NCI-H2227 (cell line): ENCODE data around the gene INPP5A.

Experiments used
- DNase-seq: peaks from one replicate; lab custom pipeline; 2025; ENCODE audit not compliant: unreplicated experiment; lab: John Stamatoyannopoulos, UW

INPP5A gene

DNA sequence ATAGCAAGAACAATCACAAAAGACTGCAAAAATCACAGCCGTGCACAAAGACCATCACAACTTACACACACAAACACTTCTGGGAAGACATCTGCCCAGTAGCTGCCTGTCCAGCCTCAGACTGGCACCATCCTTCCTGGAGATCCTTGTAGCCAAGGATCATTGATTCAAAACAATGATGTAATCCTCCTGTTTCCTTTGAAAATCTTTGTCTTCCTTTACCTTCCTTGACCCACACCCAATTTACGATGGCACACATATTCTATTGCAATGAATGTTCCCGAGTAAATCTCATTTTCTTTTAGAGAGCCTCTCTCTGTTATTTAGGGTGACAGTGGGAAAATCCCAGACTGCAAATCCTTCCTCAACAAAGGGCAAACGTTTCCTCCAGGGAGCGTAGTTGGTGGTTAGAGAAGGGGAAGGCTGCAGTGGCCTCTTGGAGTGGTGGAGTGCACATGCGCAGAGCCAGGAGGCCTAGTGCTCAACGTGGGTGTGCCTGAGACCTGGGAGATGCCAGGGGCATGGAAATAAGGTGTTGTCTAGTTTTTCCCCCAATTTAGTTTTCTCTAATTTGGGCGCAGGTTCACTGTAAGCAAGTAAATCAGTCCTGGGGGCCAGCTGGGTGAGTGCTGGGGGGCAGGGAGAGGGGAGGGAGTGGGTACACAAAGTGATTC, 3.1 kb upstream of the INPP5A start:
- DNase-seq: no peak

DNA sequence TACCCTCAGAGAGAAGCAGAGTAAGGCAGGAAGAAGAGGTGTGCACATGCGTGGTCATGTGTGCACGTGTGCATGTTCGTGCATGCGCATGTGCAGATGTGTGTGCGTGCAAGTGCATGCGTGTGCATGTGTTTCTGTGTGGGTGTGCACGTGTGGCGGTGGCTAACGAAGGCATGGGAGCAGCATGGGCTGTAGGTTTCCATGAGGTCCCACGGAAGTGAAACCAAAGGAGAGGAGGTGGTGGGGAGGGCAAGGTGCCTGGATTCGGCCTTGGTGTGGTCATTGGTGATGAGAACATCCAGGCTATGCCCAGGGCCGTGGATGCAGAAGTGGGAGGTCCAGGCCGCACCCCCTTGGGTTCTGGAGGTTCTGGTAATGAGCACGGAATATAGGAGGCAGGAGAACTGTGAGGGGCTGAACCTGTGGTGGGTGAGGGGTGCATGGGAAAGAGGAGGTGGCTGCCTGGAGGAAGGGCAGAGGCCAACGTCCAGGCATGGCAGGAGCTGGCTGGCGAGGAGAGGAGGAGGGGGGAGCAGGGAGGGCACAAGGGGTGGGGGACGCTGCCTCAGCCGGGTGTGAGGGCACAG, 2.4 kb upstream of the INPP5A start:
- no peak for DNase-seq

DNA sequence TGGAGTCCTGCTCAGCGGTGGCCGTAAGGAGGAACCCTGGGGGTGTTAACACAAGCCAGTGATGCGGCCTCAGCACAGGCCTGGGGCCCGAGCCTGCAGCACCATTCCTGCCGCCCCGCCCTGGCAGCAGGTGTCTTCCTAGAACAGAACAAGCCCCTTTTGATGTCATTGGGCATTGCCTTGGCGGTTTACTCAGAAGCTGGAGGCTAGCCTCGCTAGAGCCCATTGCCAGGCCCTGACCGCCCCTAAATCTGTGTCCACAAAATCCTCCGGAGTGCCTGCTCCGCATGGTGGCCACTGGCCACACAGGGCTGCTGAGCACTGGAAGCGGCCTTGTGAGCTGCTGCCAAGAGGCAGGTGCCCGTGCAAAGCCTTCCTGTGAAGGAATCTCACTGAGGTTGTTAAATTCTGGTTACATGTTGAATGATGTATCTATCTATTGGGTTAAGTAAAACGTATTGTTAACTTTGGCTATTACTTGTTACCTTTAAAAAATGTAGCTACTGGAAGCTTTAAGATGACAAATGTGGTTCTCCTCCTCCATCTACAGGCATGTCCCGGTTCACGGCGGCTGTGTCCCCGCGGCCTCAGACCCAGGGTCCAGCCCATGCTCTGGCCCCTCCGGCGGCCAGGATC, 1.2 kb upstream of the INPP5A start:
- DNase-seq: peak; percentile 39

DNA sequence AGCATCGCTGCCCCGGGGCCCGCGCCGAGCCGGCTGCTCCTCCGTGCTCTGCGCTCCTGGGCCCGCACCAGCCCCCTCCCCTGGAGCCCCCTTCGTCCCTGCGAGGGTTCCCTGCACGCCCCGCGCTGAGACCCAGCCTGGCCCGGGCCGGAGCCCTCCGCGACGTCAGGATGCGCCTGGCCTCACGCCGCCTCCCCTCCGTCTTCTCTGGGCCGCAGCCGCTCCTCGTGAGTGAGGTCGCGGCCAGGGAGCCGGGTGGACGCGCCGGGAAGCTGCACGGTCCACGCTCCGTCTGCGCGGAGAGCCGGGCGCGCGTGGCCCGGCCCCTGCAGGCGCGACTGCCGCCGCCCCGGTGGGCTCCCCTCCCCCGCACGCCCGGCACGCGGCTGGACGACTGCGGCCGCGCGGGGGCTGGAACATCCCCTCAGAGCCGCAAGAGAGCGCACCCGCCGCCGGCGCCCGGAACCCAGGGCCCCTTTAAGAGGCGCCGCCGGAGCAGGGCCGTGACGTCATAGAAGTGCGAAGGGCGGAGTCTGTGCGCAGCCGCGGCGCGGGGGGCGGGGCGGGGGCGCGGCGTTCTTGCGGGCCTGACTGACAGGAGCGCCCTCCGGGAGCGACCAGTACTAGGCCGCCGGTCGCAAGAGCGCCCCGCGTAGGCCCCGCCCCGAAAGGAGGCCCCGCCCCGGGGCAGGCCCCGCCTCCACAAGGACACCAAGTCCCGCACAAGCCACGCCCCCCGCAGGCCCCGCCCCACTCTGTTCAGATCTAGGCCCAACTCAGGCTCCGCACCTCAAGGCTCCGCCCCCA, 507 bp upstream of the INPP5A start:
- DNase-seq: peak; percentile 95

DNA sequence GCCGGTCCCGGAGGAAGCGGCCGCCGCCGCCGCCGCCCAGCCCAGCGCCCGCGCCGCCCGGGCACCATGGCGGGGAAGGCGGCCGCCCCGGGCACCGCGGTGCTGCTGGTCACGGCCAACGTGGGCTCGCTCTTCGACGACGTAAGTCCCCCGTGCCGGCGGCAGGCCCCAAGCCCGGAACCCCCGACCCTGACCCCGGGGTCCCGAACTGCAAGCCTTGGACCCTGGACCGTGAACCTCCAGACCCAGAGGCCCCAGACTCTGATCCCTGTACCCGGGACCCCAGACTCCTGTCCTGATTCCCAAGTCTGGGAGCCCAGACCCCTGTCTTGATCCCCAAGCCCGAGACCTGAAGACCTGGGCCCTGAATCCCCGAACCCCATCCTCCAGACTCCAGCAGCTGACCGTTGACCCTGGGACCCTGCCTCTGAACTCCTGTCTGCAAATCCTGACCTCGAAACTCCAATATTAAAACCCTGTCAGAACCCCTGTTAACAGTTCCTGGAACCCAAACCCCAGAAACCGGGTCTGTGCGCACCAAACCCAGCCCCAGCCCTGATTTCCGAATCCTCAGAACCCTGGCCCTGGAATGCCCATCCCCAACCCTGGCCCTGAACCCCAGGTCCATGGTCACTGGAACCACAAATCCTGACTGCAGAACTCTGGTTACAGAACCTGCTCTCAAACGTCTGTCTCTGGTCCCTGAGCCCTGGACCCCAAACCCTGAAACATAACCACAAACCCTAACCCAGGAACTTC, 623 bp downstream of the INPP5A start:
- peak; percentile 39 for DNase-seq

DNA sequence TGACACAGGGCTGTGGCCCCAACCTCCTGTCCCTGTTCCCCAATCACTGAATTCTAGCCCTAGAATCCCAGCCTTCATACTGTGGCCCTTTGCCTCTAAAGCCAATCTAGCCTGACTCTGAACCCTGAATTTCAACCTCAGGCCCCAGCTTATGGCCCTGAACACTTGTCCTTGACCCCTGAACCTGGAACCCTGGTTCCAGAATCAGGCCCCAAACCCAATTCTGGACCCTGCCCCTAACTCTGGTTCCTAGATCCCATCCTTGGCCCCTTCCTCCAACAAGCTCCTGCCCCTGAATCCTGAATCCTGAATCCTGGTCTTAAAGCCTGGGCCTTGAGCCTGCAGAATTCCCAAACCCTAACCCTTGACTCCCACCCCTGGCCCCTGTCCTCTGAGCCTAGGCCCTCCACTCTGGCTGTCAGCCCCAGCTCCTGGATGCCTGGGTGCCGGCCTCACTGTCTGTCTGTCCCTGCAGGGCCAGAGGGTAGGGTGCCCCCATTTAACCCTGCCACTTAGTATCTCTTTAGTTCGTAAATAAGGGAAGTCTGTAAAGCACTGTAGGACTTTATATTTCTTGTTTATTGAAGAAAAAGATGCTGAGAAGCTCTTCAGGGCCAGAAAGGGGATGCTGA, 1.3 kb downstream of the INPP5A start:
- no peak for DNase-seq

DNA sequence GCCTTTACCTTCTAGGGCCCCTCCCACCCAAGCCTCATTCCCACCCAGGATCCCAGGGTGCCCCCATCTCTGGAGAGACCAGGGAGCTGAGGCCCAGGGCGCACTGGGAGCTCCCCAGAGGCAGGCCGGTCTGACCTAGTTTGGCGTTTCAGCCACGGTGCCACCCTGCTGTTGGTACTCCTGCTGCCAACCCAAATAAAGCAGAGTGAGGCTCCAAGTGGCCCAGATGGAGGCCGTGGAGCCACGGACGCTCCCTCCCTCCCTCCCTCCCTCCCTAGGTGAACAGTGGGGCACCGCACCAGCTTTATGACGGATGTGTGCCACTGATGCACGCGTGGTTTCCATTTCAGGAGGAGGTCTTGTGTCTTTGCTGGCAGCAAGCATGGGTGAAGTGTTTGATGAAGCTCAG, 1.8 kb downstream of the INPP5A start:
- DNase-seq: no peak

DNA sequence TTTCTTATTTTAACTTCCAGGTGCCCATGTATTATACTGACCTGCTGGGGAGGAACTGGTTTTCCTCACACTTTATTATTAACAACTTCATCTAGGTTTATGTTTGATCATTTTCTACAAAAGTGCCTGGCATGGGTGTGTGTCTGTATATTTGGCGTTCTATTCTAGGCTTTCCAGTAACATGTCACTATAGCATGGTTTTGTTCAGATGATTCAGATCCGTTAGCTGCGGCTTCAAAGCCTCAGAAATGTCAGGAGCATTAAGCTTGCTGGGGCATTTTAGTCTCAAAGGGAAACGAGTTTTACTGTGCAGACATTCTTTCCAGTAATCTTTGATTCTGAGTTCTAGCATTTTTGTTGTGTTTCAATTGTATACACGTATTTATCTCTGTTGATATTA, 2.3 kb downstream of the INPP5A start:
- no peak for DNase-seq

DNA sequence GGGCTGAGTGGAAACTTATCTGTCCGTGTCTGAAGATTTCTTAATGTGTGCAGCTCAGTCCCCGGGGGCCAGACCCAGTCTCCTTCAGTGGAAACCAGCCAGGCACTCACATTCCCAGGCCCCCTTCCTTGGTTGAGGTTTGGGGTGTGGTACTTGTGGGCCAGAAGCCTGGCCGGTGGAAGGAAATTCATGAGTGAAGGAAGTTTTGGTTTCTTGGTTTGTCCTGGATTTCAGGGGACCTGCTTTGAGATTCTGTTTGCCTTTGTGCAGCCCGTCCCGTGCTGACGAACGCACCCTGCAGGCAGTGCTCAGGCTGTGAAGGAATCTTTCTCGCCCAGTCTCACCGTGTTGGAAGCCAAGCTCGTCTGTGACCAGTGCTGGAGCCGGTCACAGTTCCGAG, 2.9 kb downstream of the INPP5A start:
- no peak for DNase-seq

DNA sequence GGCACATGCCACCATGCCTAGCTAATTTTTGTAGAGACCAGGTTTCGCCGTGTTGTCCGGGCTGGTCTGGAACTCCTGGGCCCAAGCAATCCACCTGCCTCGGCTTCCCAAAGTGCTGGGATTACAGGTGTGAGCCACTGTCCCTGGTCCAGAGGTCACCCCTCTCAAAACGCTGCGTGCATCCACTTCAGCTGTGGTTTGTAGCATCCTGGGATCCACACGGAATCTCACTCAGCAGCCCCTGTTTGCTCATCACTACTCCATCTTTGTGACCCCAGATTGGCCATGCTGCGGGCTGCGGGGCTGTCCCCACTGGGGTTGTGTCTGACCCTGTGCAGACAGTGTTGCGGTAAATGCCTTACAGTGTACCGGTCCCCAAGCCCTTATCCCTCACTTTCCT, 3.5 kb downstream of the INPP5A start:
- DNase-seq: no peak

DNA sequence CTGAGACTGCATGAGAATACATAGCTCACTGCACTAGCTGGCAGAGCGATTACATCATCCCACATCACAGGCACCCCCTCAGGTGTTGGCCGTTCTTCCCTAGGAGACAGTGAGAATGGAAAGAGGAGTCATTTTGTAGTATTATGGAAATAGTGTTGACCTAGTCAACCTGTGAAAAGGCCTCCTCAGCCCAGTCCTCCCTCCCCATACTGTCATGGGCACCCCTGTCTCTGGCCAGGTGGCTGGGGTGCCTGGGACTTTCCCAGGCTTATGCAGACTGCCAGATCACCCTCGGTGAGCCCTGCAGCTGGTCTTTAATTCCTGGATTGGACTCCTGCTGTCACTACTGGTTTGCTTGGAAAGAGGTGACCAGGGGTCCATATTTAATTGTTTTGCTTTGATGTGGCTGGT, 4.0 kb downstream of the INPP5A start:
- DNase-seq: no peak

DNA sequence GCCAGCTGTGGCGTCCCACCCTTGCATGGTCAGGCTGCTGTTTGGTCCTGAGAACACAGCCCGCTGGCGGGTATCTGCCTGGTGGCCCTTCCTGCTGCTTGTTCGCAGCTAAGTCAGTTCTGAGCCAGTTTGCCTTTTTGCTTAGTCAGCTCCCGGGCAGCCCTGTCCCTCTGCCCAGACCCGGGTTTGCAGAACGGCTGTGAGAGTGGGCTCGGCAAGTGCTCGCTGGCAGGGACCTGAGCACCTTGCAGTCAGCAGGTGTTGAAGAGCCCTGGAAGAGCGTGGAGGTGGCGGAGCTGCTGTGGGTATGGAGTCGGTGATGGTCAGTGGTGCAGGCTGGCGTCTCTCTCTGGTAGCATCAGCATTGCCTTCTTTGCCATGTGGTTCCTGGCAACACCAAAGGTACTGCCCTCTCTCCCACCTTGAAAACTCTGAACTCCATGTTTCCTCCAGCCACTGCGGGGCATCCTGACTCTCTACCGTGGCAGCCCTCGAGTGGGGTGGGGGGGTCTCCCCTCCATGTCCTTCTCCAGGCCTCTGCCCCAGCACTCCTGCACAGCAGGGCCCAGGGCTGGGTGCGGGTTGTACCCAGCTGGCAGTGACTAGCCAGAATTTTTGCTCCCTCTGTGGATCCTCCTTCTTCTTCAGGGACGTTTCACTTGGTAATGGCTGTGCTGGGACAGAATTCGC, 4.6 kb downstream of the INPP5A start:
- peak; percentile 5 for DNase-seq

DNA sequence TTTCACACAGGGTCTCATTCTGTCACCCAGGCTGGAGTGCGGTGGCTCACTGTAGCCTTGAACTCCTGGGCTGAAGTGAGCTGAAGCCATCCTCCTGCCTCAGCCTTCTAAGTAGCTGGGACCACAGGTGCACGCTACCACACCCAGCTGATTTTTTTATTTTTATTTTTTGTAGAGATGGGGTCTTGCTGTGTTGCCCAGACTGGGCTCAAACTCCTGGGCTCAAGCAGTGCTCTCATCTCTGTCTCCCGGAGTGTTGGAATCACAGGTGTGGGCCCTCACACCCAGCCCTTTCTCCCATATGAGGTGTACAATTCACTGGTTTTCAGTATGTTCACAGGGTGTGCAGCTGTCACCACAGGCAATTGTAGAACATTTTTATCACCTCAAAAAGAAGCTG, 5.2 kb downstream of the INPP5A start:
- DNase-seq: no peak

DNA sequence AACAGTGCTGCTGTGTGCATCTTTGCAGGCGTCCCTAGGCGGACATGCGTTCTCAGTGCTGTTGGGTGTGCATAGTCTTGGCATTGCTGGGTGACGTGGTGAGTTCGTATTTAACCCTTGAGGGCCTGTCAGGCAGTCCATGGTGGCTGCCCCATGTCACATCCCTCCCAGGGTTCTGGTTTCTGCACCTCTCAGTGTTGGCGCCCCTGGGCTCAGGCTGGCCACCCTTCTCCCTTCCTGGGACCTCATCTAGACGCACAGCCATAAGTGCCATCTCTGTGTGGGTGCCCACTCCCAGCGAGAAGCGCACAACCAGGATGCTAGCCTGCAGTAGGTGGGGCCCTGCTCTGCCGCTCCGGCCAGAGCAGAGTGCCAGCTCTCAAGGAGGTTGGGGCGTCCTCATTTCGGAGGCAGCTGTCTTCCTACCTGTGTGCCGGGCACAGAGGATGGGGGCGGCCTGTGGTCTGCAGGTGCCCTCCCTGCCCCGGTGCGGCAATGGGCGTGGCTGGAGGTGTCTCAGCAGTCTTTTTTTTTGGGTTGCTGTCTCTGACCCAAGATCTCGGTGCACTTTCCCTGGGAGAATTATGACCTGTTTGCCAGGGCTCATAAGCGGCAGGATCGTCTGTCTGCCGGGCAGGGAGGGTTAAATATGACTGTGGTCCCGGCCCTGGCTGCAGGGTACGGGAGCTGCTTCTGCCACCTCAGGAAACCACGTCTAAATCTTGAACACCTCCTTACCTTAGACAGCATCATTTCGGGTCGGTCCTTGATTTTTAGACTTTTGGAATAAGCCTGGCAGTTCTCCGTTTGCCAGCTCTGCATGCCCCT, 6.5 kb downstream of the INPP5A start:
- no peak for DNase-seq

DNA sequence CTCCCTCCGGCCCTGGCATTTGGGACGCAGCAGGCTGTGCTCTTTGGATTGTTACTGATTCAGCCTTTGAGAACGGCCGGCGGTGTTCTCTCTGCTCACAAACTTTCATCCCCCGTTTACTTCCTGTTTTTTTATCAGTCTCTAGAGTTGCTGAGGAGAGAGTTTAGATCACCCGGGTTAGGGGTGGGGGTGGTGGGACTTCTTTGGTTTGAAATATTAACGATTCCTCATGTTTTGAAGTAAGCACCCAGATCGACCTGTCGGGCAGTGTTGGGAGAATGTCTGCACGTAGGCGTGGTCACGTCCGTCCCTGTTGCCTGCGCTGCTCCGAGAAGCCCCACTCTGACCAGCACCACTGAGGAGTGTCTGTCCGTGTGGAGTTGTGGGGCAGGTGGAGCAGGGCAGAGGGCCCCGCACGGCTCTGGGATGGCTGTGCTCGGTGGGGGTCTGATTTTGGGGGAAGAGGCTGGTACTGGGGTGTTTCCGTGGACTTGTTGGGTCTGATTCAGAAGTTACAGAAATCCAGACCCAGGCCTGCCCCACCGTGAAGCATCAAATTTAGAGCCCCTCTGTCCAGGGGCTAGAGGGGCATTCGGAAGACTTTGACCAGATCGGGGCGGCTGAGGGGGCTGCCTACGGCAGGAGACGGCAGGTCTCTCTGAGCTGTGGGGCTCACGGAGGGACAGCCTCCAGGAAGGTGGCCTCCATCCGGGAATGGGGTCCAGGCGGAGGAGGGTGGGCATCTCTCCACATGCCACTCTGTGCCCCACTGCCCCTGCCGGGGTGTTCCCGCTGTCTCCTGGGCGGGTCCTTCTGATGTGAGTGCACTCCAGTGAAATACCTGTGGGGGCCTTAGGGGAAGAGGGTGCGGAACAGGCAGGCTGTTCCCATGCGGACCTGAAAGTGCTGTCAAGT, 7.4 kb downstream of the INPP5A start:
- DNase-seq: no peak

DNA sequence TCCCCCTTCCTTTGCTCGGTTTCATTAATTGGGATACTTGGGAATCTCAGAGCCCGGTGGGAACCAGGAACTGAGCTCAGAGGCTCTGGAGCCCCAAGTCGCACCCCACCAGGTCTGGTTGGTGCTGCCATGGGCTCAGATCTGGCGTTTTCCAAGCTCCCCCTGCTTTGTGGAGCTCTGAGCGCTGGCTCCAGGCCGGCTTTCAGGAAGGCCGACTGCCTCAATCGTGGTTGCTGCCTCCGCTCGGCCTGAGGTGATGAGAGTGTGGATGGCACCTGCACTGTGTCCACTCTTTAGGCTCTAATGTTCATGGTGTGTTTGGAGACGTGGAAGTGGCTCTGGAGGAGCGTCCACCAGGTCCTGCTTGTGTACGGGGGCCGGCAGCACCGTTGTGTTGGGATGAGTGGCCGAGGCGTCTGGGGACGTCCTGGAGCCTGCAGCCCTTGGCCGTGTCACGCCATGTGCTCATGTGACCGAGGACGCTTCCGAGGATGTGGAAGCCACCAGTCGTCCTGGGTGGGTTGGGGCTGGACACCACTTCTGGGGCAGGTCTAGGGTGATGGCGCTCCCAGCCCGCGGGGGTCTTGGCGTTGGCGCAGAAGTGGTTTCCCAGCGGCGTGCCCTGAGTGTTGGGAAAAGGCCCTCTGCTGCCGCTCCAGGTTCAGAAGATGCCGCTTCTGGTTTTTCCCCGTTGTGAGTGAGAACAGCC, 8.2 kb downstream of the INPP5A start:
- no peak for DNase-seq

DNA sequence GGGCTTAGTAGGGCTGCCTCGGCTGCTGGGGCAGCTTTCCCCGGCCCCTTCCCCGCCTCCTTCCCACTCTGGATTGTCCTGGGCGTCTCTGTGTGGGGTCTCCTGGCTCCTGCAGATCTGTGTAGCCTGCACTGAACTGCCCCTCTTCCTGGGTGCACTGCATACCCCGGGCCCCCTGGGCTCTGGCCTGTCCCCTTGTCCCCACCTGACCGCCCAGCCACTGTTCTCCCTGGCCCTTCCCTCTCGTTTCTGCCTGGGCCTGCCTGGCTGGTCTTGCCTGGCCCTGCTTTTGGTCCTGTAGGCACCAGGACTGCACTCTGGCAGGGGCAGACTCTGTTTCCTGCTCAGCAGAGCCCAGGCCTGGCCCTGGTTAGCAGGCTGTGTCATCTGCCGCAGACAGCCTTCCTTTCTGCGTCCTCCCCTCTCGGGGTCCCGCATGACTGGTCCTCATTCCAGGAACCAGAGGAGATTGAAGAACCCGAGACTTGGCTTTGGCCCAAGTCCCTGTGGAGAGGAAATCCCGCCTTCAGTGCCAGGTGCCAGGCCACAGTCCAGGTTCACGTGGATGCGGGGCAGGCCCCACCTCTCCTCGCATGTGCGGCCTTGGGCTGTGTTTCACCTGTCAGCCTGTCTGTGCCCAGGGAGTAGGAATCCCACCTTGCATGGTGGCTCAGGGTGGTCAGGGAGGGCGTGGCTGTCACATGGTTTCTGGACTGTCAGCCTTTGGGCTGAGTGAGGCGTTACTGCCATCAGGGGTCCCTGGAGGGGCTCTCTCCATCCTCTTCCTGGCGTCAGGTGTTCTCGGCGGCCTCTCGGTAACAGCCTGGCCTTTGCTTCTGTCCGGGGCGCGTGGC, 9.2 kb downstream of the INPP5A start:
- no peak for DNase-seq
